GM19193 (cell line): Measurements from ENCODE around the gene WHRN.

Experiments used
- POLR2A ChIP-seq: IDR thresholded peaks from 4 replicates; pipeline ENCODE4 v1.6.1; 2011; ENCODE audit not compliant: insufficient read depth, insufficient read length; ENCODE audit errors: extremely low read depth

WHRN gene

GRCh38 chr9:114357911-114358328 lies 147.4 kb downstream of the WHRN start:
- TF ChIP-seq POLR2A, result no peak

GRCh38 chr9:114357360-114357759 lies 147.9 kb downstream of the WHRN start:
- TF ChIP-seq POLR2A, result no peak

GRCh38 chr9:114356792-114357191 lies 148.5 kb downstream of the WHRN start:
- TF ChIP-seq POLR2A, result no peak

DNA sequence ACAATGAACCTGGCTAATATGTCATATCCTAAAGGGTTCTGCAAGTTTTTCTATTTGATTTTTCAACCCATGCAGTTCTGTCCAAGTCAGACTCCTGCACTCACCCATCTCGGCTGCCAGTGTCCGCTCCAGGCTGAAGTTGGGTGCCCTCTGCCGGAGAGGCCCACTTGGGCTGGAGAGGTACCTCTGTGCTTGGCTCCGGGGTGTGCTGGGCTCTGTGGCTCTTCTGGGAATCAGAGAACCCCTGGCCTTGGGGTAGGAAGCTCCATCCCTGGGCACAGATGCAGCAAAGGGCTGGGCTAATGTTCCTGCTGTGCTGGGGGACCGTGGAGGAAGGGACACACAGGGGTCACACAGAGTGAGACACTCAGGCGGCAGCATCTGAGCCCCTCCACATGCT lies 149.5 kb downstream of the WHRN start:
- TF ChIP-seq POLR2A, result no peak
